ENCODE results near the gene TNIK. TPM values are rescaled to one million over a fixed set of nuclear protein-coding genes. Genes with fewer than 3 reads are reported as not detected.

TNIK gene
- total and polyA plus RNA-seq, 2 of the 4 experiments (the other 2 are of a cell fraction) = 3.4 to 6.3 TPM

GRCh38 chr3:171092467-171092911, 367.7 kb downstream of the TNIK start:
- no peak overlapping the region for H3K23ac ChIP-seq (ENCODE audit: low read depth, low read length)
- no peak overlapping the region for H4K8ac ChIP-seq (ENCODE audit: low read depth in 2 of 2, low read length in 2 of 2)
- ChIA-PET CTCF (no interaction called here), POLR2A (ENCODE audit: unreplicated experiment) (no interaction called here)
- TF ChIP-seq RCOR1 (IDR thresholded peaks at IDR 0.05; ENCODE audit: insufficient replicate concordance, low read length) (no peak), CEBPB (IDR thresholded peaks at IDR 0.05; ENCODE audit: low read depth, low read length) (peak; percentile 24; the same call in 1 of the 2 replicates)
- no peak overlapping the region for H3K4ac ChIP-seq (ENCODE audit: low read depth, low read length)
- intact Hi-C loops (cut with micrococcal nuclease) = no loop called here
- no peak overlapping the region for H2BK120ac ChIP-seq (ENCODE audit: low read depth, low read length)
- H4K91ac ChIP-seq (ENCODE audit: insufficient read depth, low read depth, low read length) = no peak overlapping the region
- no peak overlapping the region for H2BK20ac ChIP-seq (ENCODE audit: low read depth, low read length)
- no peak overlapping the region for H2AK5ac ChIP-seq (ENCODE audit: low read depth, low read length)
- dilution Hi-C loops (cut with HindIII; ENCODE audit: low sequenced_read_pairs, unreplicated experiment) = no loop called here
- 0 out of 2 replicates have a peak overlapping the region, but pooled peaks have one; percentile 10 for H3K4me2 ChIP-seq (ENCODE audit: low read depth, low read length)
- H2AK9ac ChIP-seq (replicated peaks; ENCODE audit: low read depth, low read length, poor library complexity) = no peak overlapping the region
- H3K9ac ChIP-seq (ENCODE audit: low read depth, low read length) = no peak overlapping the region
- BruUV-seq (replicated peaks) = no TSS peak
- H3K4me1 ChIP-seq (ENCODE audit: control insufficient read depth, insufficient read depth, low read length) = peaks cover 11% of the 10 kb centered on the region
- in situ Hi-C loops (cut with MboI; ENCODE audit: low sequenced_read_pairs) = no loop called here
- no CpG with 5 or more reads among the region's 1 CpG for WGBS, 2 experiments (ENCODE audit: extremely low coverage in 2 of 2, insufficient read length in 1 of 2)
- H4K20me1 ChIP-seq (ENCODE audit: insufficient read depth, low read length) = peaks cover 3% of the 10 kb centered on the region; the same call in 1 of the 2 replicates
- no peak overlapping the region for H3K56ac ChIP-seq (ENCODE audit: extremely low read depth, insufficient read depth, low read length)
- H3K9me1 ChIP-seq (ENCODE audit: insufficient read depth, low read length) = peaks cover 10% of the 10 kb centered on the region
- no peak overlapping the region for H3K18ac ChIP-seq (ENCODE audit: low read depth, low read length)
- H3K27ac ChIP-seq (ENCODE audit: insufficient read depth, low read length) = no peak overlapping the region
- ATAC-seq (ENCODE audit: low read depth) = no peak
- no peaks in the 10 kb centered on the region for H3K27me3 ChIP-seq (ENCODE audit: control insufficient read depth, insufficient read depth, low read length)
- H3K9me3 ChIP-seq (ENCODE audit: control insufficient read depth, insufficient read depth, low read length) = no peaks in the 10 kb centered on the region
- H3K4me3 ChIP-seq (ENCODE audit: insufficient read depth, low read depth, low read length) = no peak overlapping the region
- H3K79me1 ChIP-seq (ENCODE audit: low read depth in 1 of 2, low read length in 2 of 2) = no peaks in the 10 kb centered on the region
- H4K5ac ChIP-seq (ENCODE audit: low read depth, low read length) = no peak overlapping the region
- DNase-seq = peak; percentile 56
- H2BK5ac ChIP-seq (ENCODE audit: low read depth, low read length, poor library complexity, severe bottlenecking) = no peak overlapping the region
- no peak overlapping the region for H2AFZ ChIP-seq (replicated peaks; ENCODE audit: low read length, poor library complexity)
- H2BK15ac ChIP-seq (ENCODE audit: low read depth, low read length) = no peak overlapping the region
- no peak overlapping the region for H3K14ac ChIP-seq (replicated peaks; ENCODE audit: low read depth, low read length)
- no peaks in the 10 kb centered on the region for H3K36me3 ChIP-seq (ENCODE audit: control insufficient read depth, insufficient read depth, low read length)

Measured in IMR-90 (cell line).